ENCODE data around the gene SYNPR.

SYNPR gene

GRCh38 chr3:63386568-63386967, 108.5 kb downstream of the SYNPR start:
- no peak for DNase-seq

GRCh38 chr3:63387568-63387967, 109.5 kb downstream of the SYNPR start:
- DNase-seq: no peak

- DNase-seq: no peak
These were observed 112.7 kb downstream of the SYNPR start for GRCh38 chr3:63390710-63391230.

DNA sequence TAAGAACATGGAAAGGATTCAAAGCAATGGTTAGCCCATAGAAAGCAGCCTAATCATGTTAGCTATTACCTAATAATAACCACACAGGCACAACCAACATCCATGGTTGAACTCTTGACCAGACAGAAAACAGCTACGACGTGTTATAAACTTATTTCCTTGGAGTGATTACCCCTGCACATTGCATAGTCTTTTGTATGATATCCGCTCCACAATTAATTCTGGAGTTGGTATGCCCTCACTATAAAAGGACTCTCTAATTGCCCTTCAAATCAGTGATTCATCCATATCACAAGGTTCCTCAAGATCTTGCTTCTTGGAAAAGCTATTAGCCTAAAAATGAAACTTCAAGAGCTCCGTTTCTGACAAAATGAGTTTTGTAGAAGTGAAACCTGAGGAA, 117.9 kb downstream of the SYNPR start:
- no peak for DNase-seq

GRCh38 chr3:63400246-63400860, 122.2 kb downstream of the SYNPR start:
- DNase-seq: no peak

DNA sequence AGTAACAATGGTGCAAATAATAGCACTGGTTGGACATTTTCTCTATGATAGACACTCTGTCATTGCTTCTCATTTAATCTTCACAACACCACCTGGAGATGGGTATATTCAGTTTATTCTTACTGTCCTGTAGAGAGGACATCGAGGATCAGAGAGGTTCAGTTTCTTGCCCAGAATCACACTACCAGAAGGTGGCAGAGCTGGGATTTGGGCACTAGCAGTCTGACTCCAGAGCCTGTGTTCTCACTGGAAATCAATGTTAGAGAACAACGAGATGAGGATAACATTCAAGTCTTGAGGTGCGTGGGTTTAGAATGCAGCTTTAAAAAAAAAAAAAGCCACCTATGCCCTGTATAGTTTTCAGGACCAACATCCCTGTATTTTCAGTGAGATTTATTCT, 127.8 kb downstream of the SYNPR start:
- DNase-seq: no peak

GRCh38 chr3:63413523-63413922, 135.4 kb downstream of the SYNPR start:
- no peak for DNase-seq

DNA sequence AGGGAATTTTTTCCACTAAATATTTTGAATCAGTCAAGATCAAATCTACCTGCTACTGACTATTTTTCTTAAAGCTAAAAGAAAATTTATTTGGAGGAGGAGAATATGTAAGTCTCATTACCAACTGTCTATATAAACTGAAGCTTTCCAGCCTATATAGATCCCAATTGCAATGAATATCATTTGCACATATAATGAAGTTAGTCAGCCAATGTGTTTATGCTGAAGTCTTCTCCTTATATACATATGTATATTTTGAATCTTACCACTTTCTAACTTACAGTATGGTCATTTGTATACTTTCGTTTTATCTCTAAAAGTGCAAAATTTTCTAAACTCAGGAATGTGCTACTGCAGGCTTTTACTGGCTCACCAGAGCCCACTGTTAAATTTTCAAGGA, 136.5 kb downstream of the SYNPR start:
- no peak for DNase-seq

DNA sequence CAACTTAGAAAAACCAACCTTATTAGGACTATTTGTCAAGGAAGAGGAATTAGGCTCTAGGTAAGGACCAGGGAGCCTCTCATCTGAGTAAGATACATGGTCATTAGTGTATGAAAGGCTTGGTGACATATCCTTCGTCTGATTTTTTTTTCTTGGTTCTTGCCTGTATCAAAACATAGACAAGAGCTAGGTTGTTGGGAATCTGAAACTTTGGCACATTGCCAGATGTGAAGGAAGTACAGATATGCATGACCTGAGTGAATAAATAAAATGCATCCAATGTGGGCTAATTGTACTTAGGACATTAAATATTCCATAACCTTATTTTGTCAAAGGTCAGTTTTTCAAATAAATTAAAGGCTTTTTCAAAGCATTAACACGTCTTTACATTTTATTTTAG, 151.8 kb downstream of the SYNPR start:
- no peak for DNase-seq

GRCh38 chr3:63430875-63431274, 152.8 kb downstream of the SYNPR start:
- DNase-seq: no peak

DNA sequence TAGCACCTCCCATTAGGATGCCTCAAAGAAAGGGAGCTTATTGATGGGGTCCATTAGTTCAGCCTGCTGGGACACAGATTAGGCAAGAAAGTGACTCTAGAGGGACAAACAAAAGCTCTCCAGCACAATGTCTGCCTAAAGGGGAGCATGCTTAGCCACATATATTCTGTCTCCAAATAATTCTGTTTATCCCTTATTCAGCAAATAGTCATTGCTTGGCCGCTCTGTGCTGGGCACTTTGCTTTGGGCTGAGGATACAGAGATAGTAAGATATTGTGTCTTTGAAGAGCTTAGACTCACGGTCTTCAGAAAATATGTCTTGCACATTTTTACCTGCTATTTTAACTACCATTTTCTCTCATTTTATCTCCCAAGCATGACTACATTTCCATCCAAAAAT, 159.8 kb downstream of the SYNPR start:
- DNase-seq: no peak

- DNase-seq: no peak
These were observed 160.8 kb downstream of the SYNPR start for GRCh38 chr3:63438826-63439371.

DNA sequence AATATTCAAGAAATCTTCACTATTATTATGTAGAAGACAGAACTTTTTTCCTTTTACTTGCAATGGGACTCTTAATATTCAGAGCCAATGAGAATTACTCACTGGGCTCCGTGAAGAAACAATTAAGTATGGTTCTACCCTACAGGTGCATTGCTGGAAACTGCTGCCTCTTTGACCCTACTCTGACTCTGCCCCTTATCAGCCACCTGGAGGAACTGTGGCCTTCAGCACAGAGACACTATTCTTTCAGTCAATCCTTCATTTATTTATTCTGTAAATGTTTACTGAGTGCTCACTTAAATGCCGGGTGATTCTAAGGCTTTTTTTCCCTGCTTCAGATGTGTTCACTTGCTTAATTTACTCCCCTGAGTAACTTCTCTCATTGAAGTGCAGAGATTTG, 163.2 kb downstream of the SYNPR start:
- no peak for DNase-seq

- DNase-seq: no peak
These were observed 164.8 kb downstream of the SYNPR start for GRCh38 chr3:63442918-63443317.

DNA sequence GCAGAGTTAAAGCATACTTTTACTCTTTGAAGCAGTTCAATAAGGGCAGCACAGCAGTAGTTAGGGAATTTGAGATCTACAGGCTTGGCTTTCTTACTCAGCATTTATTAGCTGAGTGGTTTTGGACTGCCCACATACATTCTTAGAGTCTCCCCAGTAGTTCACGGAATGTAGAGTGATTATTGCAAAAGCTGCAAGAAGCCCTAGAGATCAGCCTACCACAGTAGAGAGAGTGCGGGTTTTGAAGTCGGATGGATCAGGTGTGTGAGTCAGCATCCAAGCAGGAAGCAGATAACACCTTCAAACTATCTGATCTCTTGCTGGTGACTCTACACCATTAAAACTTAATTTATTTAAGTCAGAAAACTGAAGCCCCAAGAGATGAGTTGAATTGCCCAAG, 171.9 kb downstream of the SYNPR start:
- no peak for DNase-seq

- DNase-seq: no peak
These were observed 172.7 kb downstream of the SYNPR start for GRCh38 chr3:63450634-63451363.

DNA sequence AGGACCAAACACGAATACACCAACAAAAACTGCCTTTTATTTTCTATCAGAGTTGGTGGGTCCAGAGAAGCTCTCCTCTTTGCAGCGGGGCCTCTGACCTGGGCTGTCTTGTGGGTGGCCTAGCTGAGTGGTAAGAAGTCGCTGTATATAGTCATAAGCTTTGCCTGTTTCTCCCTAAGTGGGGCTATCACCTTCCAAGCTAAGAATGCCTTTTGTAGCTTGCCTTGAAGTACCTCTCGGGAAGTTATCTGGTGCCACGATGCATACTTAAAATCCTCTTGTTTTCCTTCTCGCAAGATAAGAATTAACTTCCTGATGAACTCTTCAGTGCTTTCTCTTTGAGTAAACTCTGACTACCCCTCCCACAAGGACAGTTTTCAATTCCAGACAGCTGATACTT, 178.8 kb downstream of the SYNPR start:
- DNase-seq: no peak

GRCh38 chr3:63458405-63458804, 180.3 kb downstream of the SYNPR start:
- no peak for DNase-seq

DNA sequence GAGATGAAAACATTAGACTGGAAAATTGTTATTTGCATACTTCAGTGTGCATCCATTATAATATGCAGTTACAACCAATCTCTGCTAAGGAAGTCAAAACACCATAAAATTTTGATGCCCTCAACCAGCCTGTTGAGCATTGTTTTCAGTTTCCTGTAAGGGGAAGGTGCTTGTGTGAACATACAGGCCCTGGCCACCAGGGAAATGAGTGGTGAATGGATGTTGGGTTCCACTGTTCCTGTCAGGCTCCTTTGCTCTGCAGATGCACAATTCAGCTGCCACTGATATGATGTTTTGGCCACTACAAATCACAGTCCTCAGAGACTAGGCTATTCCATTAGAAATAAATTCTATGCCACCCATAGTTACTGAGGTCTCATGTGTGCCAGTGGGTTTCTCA, 184.6 kb downstream of the SYNPR start:
- DNase-seq: no peak

DNA sequence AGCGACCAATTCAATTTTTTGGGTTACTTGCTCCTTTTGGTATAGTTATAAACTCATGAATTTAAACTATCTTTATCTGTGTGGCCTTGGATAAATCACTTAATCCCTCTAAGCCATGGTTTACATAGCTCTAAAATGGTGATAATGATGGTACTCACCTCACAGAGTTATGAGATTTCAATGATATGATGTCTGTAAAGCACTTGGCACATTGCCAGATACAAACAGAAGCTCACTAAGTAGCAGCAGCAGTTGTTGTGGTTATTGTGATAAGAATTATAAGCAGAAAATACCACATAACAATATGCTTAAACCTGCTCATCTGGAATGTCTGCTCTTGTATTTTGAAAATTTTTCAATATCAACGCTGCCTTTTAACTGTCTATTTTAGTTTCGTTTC, 189.3 kb downstream of the SYNPR start:
- no peak for DNase-seq

- no peak for DNase-seq
These were observed 192.6 kb downstream of the SYNPR start for GRCh38 chr3:63470745-63471144.

DNA sequence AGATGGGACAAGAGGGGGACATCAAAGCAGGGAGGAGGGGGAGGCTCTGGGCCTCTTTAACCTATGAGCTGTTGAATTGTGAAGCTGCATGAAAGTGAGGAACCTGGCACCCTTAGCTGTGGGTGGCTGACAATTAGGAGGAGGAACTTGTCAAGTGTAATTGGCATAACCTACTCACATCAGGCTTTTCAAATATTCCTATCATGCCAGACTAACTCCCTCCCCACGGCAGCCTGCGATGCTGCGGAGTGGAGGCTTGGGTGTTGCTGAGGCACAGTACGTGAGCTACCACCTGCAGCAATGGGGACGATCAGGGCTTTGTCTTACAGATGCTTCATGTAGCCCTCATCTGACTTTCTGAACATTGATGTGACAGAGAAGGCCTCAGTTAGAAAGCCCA, 193.7 kb downstream of the SYNPR start:
- DNase-seq: no peak

DNA sequence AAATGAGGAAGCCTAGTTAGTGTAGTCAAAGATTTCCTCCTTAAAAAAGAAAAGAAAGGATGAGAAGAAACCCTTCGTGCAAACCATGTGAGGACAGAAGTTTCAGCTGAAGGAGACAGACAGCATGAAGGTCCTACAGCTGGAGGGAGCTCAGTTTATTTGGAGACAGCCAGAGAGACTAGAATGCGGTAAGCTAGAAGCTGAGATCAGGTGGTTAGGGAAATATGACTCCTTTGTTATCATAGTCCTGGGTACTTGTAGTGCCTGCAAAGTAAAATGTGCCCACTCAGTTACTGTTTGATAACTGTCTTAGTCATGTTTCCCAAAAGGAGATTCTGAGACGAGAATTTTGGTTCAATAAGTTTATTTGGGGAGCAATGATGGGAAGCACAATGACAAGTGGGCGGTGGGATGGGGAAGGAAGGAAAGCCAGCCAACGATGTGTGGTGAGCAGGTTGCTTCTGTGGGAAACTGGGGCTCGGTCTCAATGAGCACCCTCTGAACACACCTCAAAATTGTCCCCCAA, 195.6 kb downstream of the SYNPR start:
- DNase-seq: no peak

DNA sequence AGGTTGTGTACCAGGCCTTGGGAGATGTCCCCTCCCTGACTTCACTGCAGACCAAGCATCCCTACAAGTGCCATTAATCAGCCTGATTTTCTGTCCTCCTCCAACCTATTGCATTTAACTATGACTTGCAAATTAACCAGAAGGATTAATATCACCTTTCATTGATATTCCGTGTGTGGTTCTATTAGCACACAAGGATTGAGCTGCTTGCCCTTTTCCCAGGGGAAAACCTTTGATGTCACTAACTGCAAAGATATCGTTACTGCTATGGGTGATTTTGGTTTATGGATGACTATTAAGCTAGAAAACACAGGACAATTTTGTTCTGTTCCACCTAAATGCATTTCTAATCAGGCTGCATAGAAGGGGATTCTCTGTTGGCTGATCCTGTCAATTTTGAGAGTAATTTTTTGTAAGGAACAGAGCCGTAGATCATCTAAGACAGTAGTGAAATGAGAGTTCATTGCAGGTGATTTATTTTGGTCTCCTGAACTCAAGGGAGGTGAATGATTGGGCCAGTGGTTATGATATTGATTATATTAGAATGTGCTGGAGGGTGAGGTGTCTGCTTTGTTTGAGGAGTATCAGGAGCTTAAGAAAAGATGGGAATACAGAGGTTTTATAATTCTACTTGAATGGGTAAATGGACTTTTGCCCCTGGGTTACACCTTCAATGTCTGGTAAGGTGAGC, 196.9 kb downstream of the SYNPR start:
- no peak for DNase-seq

Data from stimulated activated CD4-positive, alpha-beta T cell treated with anti-CD3 and anti-CD28 coated beads, Interleukin-12 subunit alpha, Interleukin-12 subunit beta, amount 100 ng/mL, for 4 hours (primary cell).